GM19372 (cell line): ENCODE results near the gene MARCKSL1.

Experiments
- ATAC-seq: cut with Tn5 transposase; IDR thresholded peaks from one replicate; pipeline ENCODE4 v1.9.1; 2021; ENCODE audit warnings: mild to moderate bottlenecking, low read depth, moderate library complexity; ENCODE audit not compliant: unreplicated experiment

Gene MARCKSL1

GRCh38 chr1:32353431-32353830 is 17.4 kb upstream of the MARCKSL1 start:
- no peak for ATAC-seq

GRCh38 chr1:32352831-32353383 is 16.9 kb upstream of the MARCKSL1 start:
- no peak for ATAC-seq

- no peak for ATAC-seq
These were observed 16.3 kb upstream of the MARCKSL1 start for GRCh38 chr1:32352239-32352745.

- peak; percentile 85 for ATAC-seq
These were observed 15.6 kb upstream of the MARCKSL1 start for GRCh38 chr1:32351399-32352238.

GRCh38 chr1:32350785-32351398 is 14.9 kb upstream of the MARCKSL1 start:
- ATAC-seq, result peak; percentile 38

GRCh38 chr1:32349211-32349708 is 13.2 kb upstream of the MARCKSL1 start:
- no peak for ATAC-seq

GRCh38 chr1:32346532-32347157 is 10.6 kb upstream of the MARCKSL1 start:
- no peak for ATAC-seq

GRCh38 chr1:32345289-32345827 is 9.3 kb upstream of the MARCKSL1 start:
- no peak for ATAC-seq

GRCh38 chr1:32342704-32343103 is 6.7 kb upstream of the MARCKSL1 start:
- ATAC-seq, result no peak

GRCh38 chr1:32341971-32342370 is 5.9 kb upstream of the MARCKSL1 start:
- no peak for ATAC-seq

- no peak for ATAC-seq
These were observed 5.2 kb upstream of the MARCKSL1 start for GRCh38 chr1:32341186-32341757.

- no peak for ATAC-seq
These were observed 3.4 kb upstream of the MARCKSL1 start for GRCh38 chr1:32339363-32339978.

GRCh38 chr1:32338637-32339145 is 2.7 kb upstream of the MARCKSL1 start:
- no peak for ATAC-seq

- ATAC-seq, result no peak
These were observed 2.0 kb upstream of the MARCKSL1 start for GRCh38 chr1:32337855-32338636.

GRCh38 chr1:32336963-32337675 is 1.1 kb upstream of the MARCKSL1 start:
- ATAC-seq, result no peak

GRCh38 chr1:32336591-32336932 is 529 bp upstream of the MARCKSL1 start:
- no peak for ATAC-seq

- ATAC-seq, result peak; percentile 19
These were observed 571 bp downstream of the MARCKSL1 start for GRCh38 chr1:32335535-32335789.

- peak; percentile 17 for ATAC-seq
These were observed 1.0 kb downstream of the MARCKSL1 start for GRCh38 chr1:32334864-32335534.
